ENCODE data around the gene REC8. TPM values are rescaled to one million over a fixed set of nuclear protein-coding genes. Genes with fewer than 3 reads are reported as not detected.

The REC8 gene
- total and polyA plus RNA-seq, 2 of the 4 experiments (the other 2 are of a cell fraction), result 0.36 to 3.5 TPM

DNA sequence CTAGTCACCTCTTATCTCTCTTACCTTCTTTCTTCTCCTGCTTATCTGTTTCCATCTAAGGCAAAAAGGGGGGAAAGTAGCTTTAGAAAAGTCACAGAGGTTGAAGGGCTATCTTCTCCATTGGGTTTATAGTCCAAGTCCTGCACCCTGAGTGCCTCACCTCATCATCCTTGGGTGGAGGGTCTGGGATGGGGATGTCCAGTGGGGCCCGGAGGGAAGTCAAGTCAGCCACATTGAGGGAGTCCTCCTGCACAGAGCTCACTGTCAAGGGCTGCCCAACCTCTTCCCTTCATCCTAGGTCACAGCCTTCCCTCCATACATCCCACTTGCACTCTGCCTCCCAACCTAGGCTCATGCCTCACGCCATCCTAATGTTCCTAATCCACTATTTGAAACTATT, 26.7 kb upstream of the REC8 start:
- intact Hi-C loops (cut with micrococcal nuclease), result no loop called here
- H3K36me3 ChIP-seq (ENCODE audit: control insufficient read depth, insufficient read depth, low read length), result peaks cover 12% of the 10 kb centered on the region
- no CpG with 5 or more reads among the region's 2 CpGs for WGBS, 2 experiments (ENCODE audit: extremely low coverage in 2 of 2, insufficient read length in 1 of 2)

More for the DNA sequence above, 26.7 kb upstream of the REC8 start:
- H2BK20ac ChIP-seq (ENCODE audit: low read depth, low read length), result no peak overlapping the region
- H3K9me1 ChIP-seq (ENCODE audit: insufficient read depth, low read length), result peaks cover 15% of the 10 kb centered on the region
- no peak overlapping the region for H3K4me3 ChIP-seq (ENCODE audit: insufficient read depth, low read depth, low read length)
- H3K79me1 ChIP-seq (ENCODE audit: low read depth in 1 of 2, low read length in 2 of 2), result peaks cover 31 to 71% of the 10 kb centered on the region in 2 experiments
- H4K8ac ChIP-seq (ENCODE audit: low read depth in 2 of 2, low read length in 2 of 2), result no peak overlapping the region; a peak in 1 of 4 replicates
- H2BK15ac ChIP-seq (ENCODE audit: low read depth, low read length), result no peak overlapping the region
- in situ Hi-C loops (cut with MboI; ENCODE audit: low sequenced_read_pairs), result loop anchor here (25.0 kb wide), 2 partner anchors 833 to 1058 kb away; partner anchors contain the start of genes ACIN1, BCL2L2, C14orf119 and PABPN1
- H3K27ac ChIP-seq (ENCODE audit: insufficient read depth, low read length), result peak overlapping the region; percentile 8; the same call in 1 of the 2 replicates
- no peak overlapping the region for H4K5ac ChIP-seq (ENCODE audit: low read depth, low read length)
- BruUV-seq (replicated peaks), result no TSS peak
- dilution Hi-C loops (cut with HindIII; ENCODE audit: low sequenced_read_pairs, unreplicated experiment), result no loop called here
- TF ChIP-seq MAFK (IDR thresholded peaks at IDR 0.05; ENCODE audit: low read depth, low read length), result no peak
- no peak for TF ChIP-seq BHLHE40 (IDR thresholded peaks at IDR 0.05; ENCODE audit: low read depth, low read length)
- no peak for TF ChIP-seq RFX5 (IDR thresholded peaks at IDR 0.05; ENCODE audit: low read depth, low read length)
- TF ChIP-seq, protein P1, sequence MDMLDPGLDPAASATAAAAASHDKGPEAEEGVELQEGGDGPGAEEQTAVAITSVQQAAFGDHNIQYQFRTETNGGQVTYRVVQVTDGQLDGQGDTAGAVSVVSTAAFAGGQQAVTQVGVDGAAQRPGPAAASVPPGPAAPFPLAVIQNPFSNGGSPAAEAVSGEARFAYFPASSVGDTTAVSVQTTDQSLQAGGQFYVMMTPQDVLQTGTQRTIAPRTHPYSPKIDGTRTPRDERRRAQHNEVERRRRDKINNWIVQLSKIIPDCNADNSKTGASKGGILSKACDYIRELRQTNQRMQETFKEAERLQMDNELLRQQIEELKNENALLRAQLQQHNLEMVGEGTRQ (IDR thresholded peaks at IDR 0.05; ENCODE audit: low read depth, low read length), result no peak
- TF ChIP-seq, protein P2, sequence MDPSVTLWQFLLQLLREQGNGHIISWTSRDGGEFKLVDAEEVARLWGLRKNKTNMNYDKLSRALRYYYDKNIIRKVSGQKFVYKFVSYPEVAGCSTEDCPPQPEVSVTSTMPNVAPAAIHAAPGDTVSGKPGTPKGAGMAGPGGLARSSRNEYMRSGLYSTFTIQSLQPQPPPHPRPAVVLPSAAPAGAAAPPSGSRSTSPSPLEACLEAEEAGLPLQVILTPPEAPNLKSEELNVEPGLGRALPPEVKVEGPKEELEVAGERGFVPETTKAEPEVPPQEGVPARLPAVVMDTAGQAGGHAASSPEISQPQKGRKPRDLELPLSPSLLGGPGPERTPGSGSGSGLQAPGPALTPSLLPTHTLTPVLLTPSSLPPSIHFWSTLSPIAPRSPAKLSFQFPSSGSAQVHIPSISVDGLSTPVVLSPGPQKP (IDR thresholded peaks at IDR 0.05; ENCODE audit: borderline replicate concordance, low read depth, low read length), result no peak
- TF ChIP-seq RAD21 (IDR thresholded peaks at IDR 0.05; ENCODE audit: low read length), result no peak
- H3K9me3 ChIP-seq (ENCODE audit: control insufficient read depth, insufficient read depth, low read length), result no peaks in the 10 kb centered on the region
- peaks cover 10% of the 10 kb centered on the region for H3K4me1 ChIP-seq (ENCODE audit: control insufficient read depth, insufficient read depth, low read length)
- peak overlapping the region; percentile 71 for H2BK5ac ChIP-seq (ENCODE audit: low read depth, low read length, poor library complexity, severe bottlenecking)
- POLR2A ChIA-PET (ENCODE audit: unreplicated experiment), result no interaction called here
- H3K18ac ChIP-seq (ENCODE audit: low read depth, low read length), result no peak overlapping the region
- CTCF ChIA-PET, result interaction anchor here (0.6 kb wide), 1 partner anchor 298 kb away, joined by 3 read pairs; no protein-coding TSS in a partner anchor
- H2AK5ac ChIP-seq (ENCODE audit: low read depth, low read length), result peak overlapping the region; percentile 25; the same call in 1 of the 2 replicates
- H3K9ac ChIP-seq (ENCODE audit: low read depth, low read length), result peak overlapping the region; percentile 76; the same call in 1 of the 2 replicates
- DNase-seq, result no peak
- no peak overlapping the region for H2AFZ ChIP-seq (replicated peaks; ENCODE audit: low read length, poor library complexity)
- H4K91ac ChIP-seq (ENCODE audit: insufficient read depth, low read depth, low read length), result no peak overlapping the region
- 0 out of 2 replicates have a peak overlapping the region, but pooled peaks have one; percentile 28 for H3K4ac ChIP-seq (ENCODE audit: low read depth, low read length)
- H3K56ac ChIP-seq (ENCODE audit: extremely low read depth, insufficient read depth, low read length), result no peak overlapping the region
- H2AK9ac ChIP-seq (replicated peaks; ENCODE audit: low read depth, low read length, poor library complexity), result no peak overlapping the region
- H3K23ac ChIP-seq (ENCODE audit: low read depth, low read length), result peak overlapping the region; percentile 68; the same call in 1 of the 2 replicates
- H2BK120ac ChIP-seq (ENCODE audit: low read depth, low read length), result no peak overlapping the region
- no peaks in the 10 kb centered on the region for H3K27me3 ChIP-seq (ENCODE audit: control insufficient read depth, insufficient read depth, low read length)
- no peak for ATAC-seq (ENCODE audit: low read depth)
- H3K14ac ChIP-seq (replicated peaks; ENCODE audit: low read depth, low read length), result peak overlapping the region; percentile 72
- peaks cover 18% of the 10 kb centered on the region for H4K20me1 ChIP-seq (ENCODE audit: insufficient read depth, low read length)
- H3K4me2 ChIP-seq (ENCODE audit: low read depth, low read length), result peak overlapping the region; percentile 96
